Gastrocnemius medialis (tissue), 4 donors: ENCODE results near the gene TPO.

ENCODE experiments used
- POLR2A ChIP-seq, 2 donors: fragments of 450-650 bp; IDR thresholded peaks; one replicate each; pipeline ENCODE4 v1.6.1; 2017; ENCODE audit warnings: antibody characterized with exemption in 2 of 2, mild to moderate bottlenecking in 2 of 2, moderate library complexity in 2 of 2
- TF ChIP-seq, protein P1 (sequence below), 5 experiments: fragments of 450-650 bp in 3 of 5; fragments of 200-600 bp in 2 of 5; sonication (generic) in 2 of 5; IDR thresholded peaks in 4 of 5; conservative IDR thresholded peaks in 1 of 5; 1 replicate in 4 of 5; 2 replicates in 1 of 5; pipeline ENCODE4 v1.5.1; 2016 to 2019; ENCODE audit warnings: antibody characterized with exemption in 5 of 5, mild to moderate bottlenecking in 3 of 5, moderate library complexity in 3 of 5

DNA sequence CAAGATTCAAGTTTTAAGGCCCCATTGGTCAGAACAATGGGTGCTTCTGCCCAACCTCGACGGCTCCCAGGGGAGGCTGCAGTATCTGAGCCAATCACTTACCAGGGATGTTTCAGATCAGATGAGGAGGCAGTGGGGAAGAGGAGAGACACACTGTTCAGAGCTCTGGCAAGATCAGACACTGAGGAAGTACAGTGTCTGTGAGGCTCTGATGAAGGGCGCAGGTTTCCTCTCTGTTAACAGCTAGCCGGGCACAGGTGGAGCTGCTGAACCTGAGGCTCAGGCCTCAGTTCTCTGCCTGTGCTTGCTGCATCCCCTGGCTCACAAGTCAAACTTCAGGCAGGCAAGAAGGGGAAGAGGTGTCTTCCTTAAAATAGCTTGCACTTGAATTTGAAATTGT is 69.7 kb downstream of the TPO start:
- TF ChIP-seq, protein P1, sequence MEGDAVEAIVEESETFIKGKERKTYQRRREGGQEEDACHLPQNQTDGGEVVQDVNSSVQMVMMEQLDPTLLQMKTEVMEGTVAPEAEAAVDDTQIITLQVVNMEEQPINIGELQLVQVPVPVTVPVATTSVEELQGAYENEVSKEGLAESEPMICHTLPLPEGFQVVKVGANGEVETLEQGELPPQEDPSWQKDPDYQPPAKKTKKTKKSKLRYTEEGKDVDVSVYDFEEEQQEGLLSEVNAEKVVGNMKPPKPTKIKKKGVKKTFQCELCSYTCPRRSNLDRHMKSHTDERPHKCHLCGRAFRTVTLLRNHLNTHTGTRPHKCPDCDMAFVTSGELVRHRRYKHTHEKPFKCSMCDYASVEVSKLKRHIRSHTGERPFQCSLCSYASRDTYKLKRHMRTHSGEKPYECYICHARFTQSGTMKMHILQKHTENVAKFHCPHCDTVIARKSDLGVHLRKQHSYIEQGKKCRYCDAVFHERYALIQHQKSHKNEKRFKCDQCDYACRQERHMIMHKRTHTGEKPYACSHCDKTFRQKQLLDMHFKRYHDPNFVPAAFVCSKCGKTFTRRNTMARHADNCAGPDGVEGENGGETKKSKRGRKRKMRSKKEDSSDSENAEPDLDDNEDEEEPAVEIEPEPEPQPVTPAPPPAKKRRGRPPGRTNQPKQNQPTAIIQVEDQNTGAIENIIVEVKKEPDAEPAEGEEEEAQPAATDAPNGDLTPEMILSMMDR (IDR thresholded peaks at IDR 0.05 in 4 of 5, conservative IDR thresholded peaks at IDR 0.05 in 1 of 5): no peak
- TF ChIP-seq POLR2A (IDR thresholded peaks at IDR 0.05): no peak
